K562 (cell line): ENCODE results near the gene UQCC2. TPM values are rescaled to one million over a fixed set of nuclear protein-coding genes. Genes with fewer than 3 reads are reported as not detected.

Experiments
- ATAC-seq: fragments of 200-7000 bp; cut with Tn5 transposase; 3 replicates; pipeline ENCODE4 v1.9.1; 2020; ENCODE audit warnings: moderate library complexity
- BruUV-seq: library from RNA; stranded (reverse); fragments of 400-500 nt; replicated peaks from 2 replicates; lab custom pipeline; 2021; lab: Mats Ljungman, UMichigan
- CTCF ChIA-PET: fragments of 300-600 bp; formaldehyde crosslinking; extraction: SDS; loops from one replicate; lab custom pipeline; 2021; ENCODE audit warnings: low intra/inter-chr PET ratio; lab: Yijun Ruan, JAX
- POLR2A ChIA-PET: fragments of 300-600, 350-650 bp; sonication (Branson Sonifier 250); formaldehyde crosslinking; extraction: SDS; loops from one replicate; lab custom pipeline; 2021; ENCODE audit warnings: antibody characterized with exemption, inconsistent platforms; lab: Yijun Ruan, JAX
- DNase-seq, 4 experiments: peaks; one replicate each; pipeline versions ENCODE4 v3.0.0 to v3.0.0-alpha.2; 2011 to 2018; ENCODE audit warnings: low spot score in 3 of 4, mixed read lengths in 3 of 4; ENCODE audit errors: extremely low read depth in 1 of 4
- FAIRE-seq: peaks from 2 replicates; lab custom pipeline; 2011; peaks lifted over from hg19 to GRCh38; lab: Jason Lieb, UNC
- H2AFZ ChIP-seq: 2 replicates; pipeline ENCODE4 v1.6.0; 2011; ENCODE audit warnings: low read depth, low read length, control low read depth, inconsistent platforms
- H3K27ac ChIP-seq: fragments of 200-600 bp; 3 replicates; pipeline ENCODE4 v1.8.0; 2011; ENCODE audit warnings: low read depth, mild to moderate bottlenecking, control low read depth, inconsistent platforms, low read length, moderate library complexity, mixed read lengths; ENCODE audit errors: extremely low read depth
- H3K27me3 ChIP-seq, 2 experiments: fragments of 300-600 bp in 1 of 2; 2 replicates in 1 of 2; 3 replicates in 1 of 2; pipeline versions ENCODE4 v1.6.0 to v1.8.0; 2011; ENCODE audit warnings: inconsistent platforms in 2 of 2, low read length in 2 of 2, mild to moderate bottlenecking in 1 of 2, mixed read lengths in 1 of 2, moderate library complexity in 1 of 2; ENCODE audit not compliant: control insufficient read depth in 2 of 2, insufficient read depth in 2 of 2
- H3K36me3 ChIP-seq: fragments of 300-600 bp; 3 replicates; pipeline ENCODE4 v1.8.0; 2011; ENCODE audit warnings: mild to moderate bottlenecking, low read length, inconsistent platforms; ENCODE audit not compliant: control insufficient read depth, insufficient read depth
- H3K4me1 ChIP-seq, 2 experiments: fragments of 200-600 bp in 1 of 2; replicated peaks in 1 of 2; 2 replicates in 1 of 2; 3 replicates in 1 of 2; pipeline versions ENCODE4 v1.5.1 to v1.8.0; 2011; ENCODE audit warnings: inconsistent platforms in 2 of 2, low read length in 2 of 2, mild to moderate bottlenecking in 1 of 2, mixed read lengths in 1 of 2, moderate library complexity in 1 of 2; ENCODE audit not compliant: control insufficient read depth in 2 of 2, insufficient read depth in 2 of 2
- H3K4me2 ChIP-seq: 2 replicates; pipeline ENCODE4 v1.6.1; 2011; ENCODE audit warnings: low read length, control low read depth, inconsistent platforms, mixed read lengths; ENCODE audit not compliant: insufficient read depth
- H3K4me3 ChIP-seq: fragments of 200-600 bp; sonication (generic), shearing (Covaris generic); 2 replicates; pipeline ENCODE4 v1.5.1; 2016; ENCODE audit warnings: control low read depth, inconsistent platforms
- H3K79me2 ChIP-seq: fragments of 200-600 bp; 3 replicates; pipeline ENCODE4 v1.8.0; 2011; ENCODE audit warnings: low read length, inconsistent platforms; ENCODE audit not compliant: control insufficient read depth, insufficient read depth
- H3K9ac ChIP-seq, 2 experiments: 2 replicates each; pipeline versions ENCODE4 v1.6.0 to v1.6.1; 2011; ENCODE audit warnings: low read depth in 2 of 2, low read length in 2 of 2, control low read depth in 1 of 2, inconsistent platforms in 1 of 2, mild to moderate bottlenecking in 1 of 2, mixed read lengths in 1 of 2; ENCODE audit not compliant: insufficient read depth in 1 of 2
- H3K9me1 ChIP-seq: one replicate; pipeline ENCODE4 v1.6.0; 2011; ENCODE audit warnings: inconsistent platforms, mild to moderate bottlenecking, low read length, moderate library complexity; ENCODE audit not compliant: control insufficient read depth, insufficient read depth
- H3K9me3 ChIP-seq: replicated peaks from 2 replicates; pipeline ENCODE4 v1.5.1; 2011; ENCODE audit warnings: low read depth, low read length, inconsistent platforms; ENCODE audit not compliant: control insufficient read depth, insufficient read depth
- H4K20me1 ChIP-seq: replicated peaks from 2 replicates; pipeline ENCODE4 v1.6.1; 2011; ENCODE audit warnings: low read length, inconsistent platforms, mixed read lengths; ENCODE audit not compliant: control insufficient read depth, insufficient read depth
- BRD9 ChIP-seq: fragments of 450-650 bp; IDR thresholded peaks from 2 replicates; pipeline ENCODE4 v1.6.1; 2018; ENCODE audit warnings: low read depth; ENCODE audit not compliant: partially characterized antibody
- CBX1 ChIP-seq: sonication (generic); IDR thresholded peaks from 2 replicates; pipeline ENCODE4 v1.6.1; 2016; ENCODE audit warnings: antibody characterized with exemption, low read depth, mild to moderate bottlenecking
- CBX8 ChIP-seq: fragments of 200-600 bp; sonication (generic); IDR thresholded peaks from 2 replicates; pipeline ENCODE4 v1.6.1; 2012; ENCODE audit warnings: borderline replicate concordance, mixed run types, low read depth, mild to moderate bottlenecking, moderate library complexity, mixed read lengths, low read length, control low read depth, inconsistent platforms; ENCODE audit not compliant: poor library complexity, severe bottlenecking; ENCODE audit errors: extremely low read depth
- EGR1 ChIP-seq: fragments of 450-650 bp; conservative IDR thresholded peaks from 2 replicates; pipeline ENCODE4 v1.6.1; 2017; ENCODE audit warnings: mild to moderate bottlenecking
- HLTF ChIP-seq: fragments of 450-650 bp; IDR thresholded peaks from 2 replicates; pipeline ENCODE4 v1.6.1; 2016
- HNRNPH1 ChIP-seq: fragments of 200-400 bp; formaldehyde crosslinking; optimal IDR thresholded peaks from 2 replicates; pipeline ENCODE3; 2017; ENCODE audit warnings: low read depth, mild to moderate bottlenecking, low read length, moderate library complexity
- L3MBTL2 ChIP-seq: fragments of 450-650 bp; IDR thresholded peaks from 2 replicates; pipeline ENCODE4 v1.6.1; 2016; ENCODE audit warnings: mild to moderate bottlenecking, moderate library complexity
- RBM25 ChIP-seq: fragments of 200-400 bp; formaldehyde crosslinking; IDR thresholded peaks from 2 replicates; pipeline ENCODE4 v1.6.1; 2018; ENCODE audit warnings: low read length, low read depth, moderate library complexity; ENCODE audit not compliant: severe bottlenecking
- SMAD2 ChIP-seq: fragments of 150-350 bp; IDR thresholded peaks from 2 replicates; pipeline ENCODE4 v1.6.1; 2014; ENCODE audit warnings: low read depth, mild to moderate bottlenecking, low read length
- SRF ChIP-seq, 2 experiments: fragments of 250-450, 450-650 bp in 1 of 2; sonication (Bioruptor Pico) in 1 of 2; sonication (generic) in 1 of 2; formaldehyde crosslinking; IDR thresholded peaks; 2 replicates each; pipeline versions ENCODE4 v1.5.0 to v1.5.1; 2020 to 2022; ENCODE audit warnings: mild to moderate bottlenecking in 1 of 2, missing genetic modification reagents in 1 of 2
- ZNF124 ChIP-seq: sonication (generic); formaldehyde crosslinking; IDR thresholded peaks from 2 replicates; pipeline ENCODE4 v1.8.1; 2022; ENCODE audit warnings: missing genetic modification reagents
- ZNF592 ChIP-seq: fragments of 450-650 bp; IDR thresholded peaks from 2 replicates; pipeline ENCODE4 v1.6.1; 2017; ENCODE audit warnings: antibody characterized with exemption, mild to moderate bottlenecking
- ZNF695 ChIP-seq: fragments of 450-650 bp; formaldehyde crosslinking; IDR thresholded peaks from 2 replicates; pipeline ENCODE4 v1.4.0; 2020; ENCODE audit warnings: mild to moderate bottlenecking, moderate library complexity
- WGBS: fragments of 100-300 bp; shearing (Covaris generic); methylation state at CpG from one replicate; pipeline ENCODE4 v1.1.6; 2016; ENCODE audit warnings: low coverage, mixed read lengths; ENCODE audit not compliant: insufficient coverage; ENCODE audit errors: missing lambda C conversion rate; 5-methylcytosine and 5-hydroxymethylcytosine counted together
- in situ Hi-C: fragments of 300-500 bp; cut with MboI; formaldehyde crosslinking; loops from 4 replicates; pipeline ENCODE4 v1.15.0; 2018; ENCODE audit warnings: inconsistent platforms, mixed read lengths
- intact Hi-C: fragments of 100-400 bp; cut with micrococcal nuclease; formaldehyde crosslinking; loops from 2 replicates; pipeline ENCODE4 v1.14.2; 2022
- polyA plus RNA-seq, 8 experiments: library from polyadenylated mRNA; depleted of rRNA in 4 of 8; stranded (reverse) in 5 of 8; unstranded in 3 of 8; fragments of >200 nt; fragmentation: Nextera tagmentation in 2 of 8; fragmentation: Illumina TruSeq in 1 of 8; extraction: Ambion mirVana in 2 of 8; extraction: Trizol in 1 of 8; gene quantifications; 2 replicates each; pipeline versions ENCODE4 v1.2.1 to v1.2.3, GENCODE V29; 2011 to 2014; ENCODE audit warnings: inconsistent platforms in 1 of 8, missing spikeins in 1 of 8
- total RNA-seq, 7 experiments: library from RNA; depleted of rRNA in 6 of 7; stranded (reverse); fragments of >200 nt in 6 of 7; fragmentation: Illumina TruSeq in 2 of 7; extraction: Trizol in 2 of 7; gene quantifications; 2 replicates each; pipeline versions ENCODE4 v1.2.1 to v1.2.3, GENCODE V29; 2011 to 2021; ENCODE audit warnings: low replicate concordance in 1 of 7
- TF ChIP-seq, protein P1 (sequence below): fragments of 250-450 bp; sonication (Bioruptor Pico); IDR thresholded peaks from 2 replicates; pipeline ENCODE4 v1.5.0; 2021
- TF ChIP-seq, protein P2 (sequence below), 2 experiments: fragments of 450-650 bp; conservative IDR thresholded peaks; 2 replicates each; pipeline ENCODE4 v1.6.1; 2017; ENCODE audit warnings: mild to moderate bottlenecking in 2 of 2, moderate library complexity in 2 of 2

UQCC2 gene
- total and polyA plus RNA-seq, 9 of the 15 experiments (the other 6 are each of a cell fraction or from before 2014, with no cell fraction given), result 58.5 to 927 (median 158) TPM

GRCh38 chr6:33748841-33749240 lies 37.3 kb upstream of the UQCC2 start:
- TF ChIP-seq ZNF592 (no peak), EGR1 (no peak), SMAD2 (no peak), RBM25 (no peak), HNRNPH1 (no peak), HLTF (no peak), ZNF695 (CRISPR knock-in tag) (no peak), ZNF124 (CRISPR knock-in tag) (no peak), BRD9 (no peak), CBX1 (no peak), CBX8 (no peak), SRF (CRISPR knock-in tag; IDR thresholded peaks at IDR 0.05) (no peak), L3MBTL2 (no peak)
- TF ChIP-seq, protein P1, sequence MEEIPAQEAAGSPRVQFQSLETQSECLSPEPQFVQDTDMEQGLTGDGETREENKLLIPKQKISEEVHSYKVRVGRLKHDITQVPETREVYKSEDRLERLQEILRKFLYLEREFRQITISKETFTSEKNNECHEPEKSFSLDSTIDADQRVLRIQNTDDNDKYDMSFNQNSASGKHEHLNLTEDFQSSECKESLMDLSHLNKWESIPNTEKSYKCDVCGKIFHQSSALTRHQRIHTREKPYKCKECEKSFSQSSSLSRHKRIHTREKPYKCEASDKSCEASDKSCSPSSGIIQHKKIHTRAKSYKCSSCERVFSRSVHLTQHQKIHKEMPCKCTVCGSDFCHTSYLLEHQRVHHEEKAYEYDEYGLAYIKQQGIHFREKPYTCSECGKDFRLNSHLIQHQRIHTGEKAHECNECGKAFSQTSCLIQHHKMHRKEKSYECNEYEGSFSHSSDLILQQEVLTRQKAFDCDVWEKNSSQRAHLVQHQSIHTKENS (CRISPR knock-in tag), result no peak
- TF ChIP-seq, protein P2, sequence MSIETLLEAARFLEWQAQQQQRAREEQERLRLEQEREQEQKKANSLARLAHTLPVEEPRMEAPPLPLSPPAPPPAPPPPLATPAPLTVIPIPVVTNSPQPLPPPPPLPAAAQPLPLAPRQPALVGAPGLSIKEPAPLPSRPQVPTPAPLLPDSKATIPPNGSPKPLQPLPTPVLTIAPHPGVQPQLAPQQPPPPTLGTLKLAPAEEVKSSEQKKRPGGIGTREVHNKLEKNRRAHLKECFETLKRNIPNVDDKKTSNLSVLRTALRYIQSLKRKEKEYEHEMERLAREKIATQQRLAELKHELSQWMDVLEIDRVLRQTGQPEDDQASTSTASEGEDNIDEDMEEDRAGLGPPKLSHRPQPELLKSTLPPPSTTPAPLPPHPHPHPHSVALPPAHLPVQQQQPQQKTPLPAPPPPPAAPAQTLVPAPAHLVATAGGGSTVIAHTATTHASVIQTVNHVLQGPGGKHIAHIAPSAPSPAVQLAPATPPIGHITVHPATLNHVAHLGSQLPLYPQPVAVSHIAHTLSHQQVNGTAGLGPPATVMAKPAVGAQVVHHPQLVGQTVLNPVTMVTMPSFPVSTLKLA (conservative IDR thresholded peaks at IDR 0.05), result no peak
- TF ChIP-seq, all 486 proteins: peak for 0
- Histone ChIP-seq H3K4me2 (no peak overlapping the region), H3K9me1 (peaks cover 5% of the 10 kb centered on the region), H4K20me1 (peaks cover 15% of the 10 kb centered on the region; the same call in 1 of the 2 replicates), H3K36me3 (no peaks in the 10 kb centered on the region), H3K79me2 (no peaks in the 10 kb centered on the region), H3K4me3 (no peak overlapping the region), H3K9ac (no peak overlapping the region), H3K27me3 (peaks cover 26 to 70% of the 10 kb centered on the region in 2 experiments; a peak in 4 of 5 replicates), H3K27ac (no peak overlapping the region), H3K9me3 (no peaks in the 10 kb centered on the region), H2AFZ (no peak overlapping the region), H3K4me1 (peaks cover 2 to 13% of the 10 kb centered on the region in 2 experiments; a peak in 3 of 5 replicates)
- DNase-seq (no peak), ATAC-seq (no peak), FAIRE-seq (no peak)
- ChIA-PET POLR2A (interaction anchor here (0.6 kb wide), 1 partner anchor 1103 kb away, joined by 4 read pairs; no protein-coding TSS in a partner anchor), CTCF (no interaction called here)
- WGBS, result 2% methylated on average over 4 of the region's 4 CpGs
- in situ Hi-C loops (no loop called here), intact Hi-C loops (no loop called here)
- no TSS peak for BruUV-seq
